RWPE1 (cell line): Measurements from ENCODE around the gene HUS1B.

Experiments used
- CTCF ChIA-PET: fragments of 350-600 bp; sonication (Branson Sonifier 250); formaldehyde crosslinking; extraction: SDS; loops from one replicate; lab custom pipeline; 2021; lab: Yijun Ruan, JAX
- POLR2A ChIA-PET: fragments of 400-600 bp; formaldehyde crosslinking; extraction: SDS; loops from one replicate; lab custom pipeline; 2020; ENCODE audit warnings: antibody characterized with exemption; ENCODE audit not compliant: low non-redundant PET; lab: Yijun Ruan, JAX
- DNase-seq: peaks from one replicate; pipeline ENCODE4 v3.0.0; 2012; ENCODE audit warnings: low spot score
- H3K27ac ChIP-seq: fragments of 450-650 bp; 2 replicates; pipeline ENCODE4 v1.5.1; 2017
- TF ChIP-seq, protein P1 (sequence below): fragments of 450-650 bp; conservative IDR thresholded peaks from 2 replicates; pipeline ENCODE4 v1.5.1; 2017; ENCODE audit warnings: low read depth, mild to moderate bottlenecking

Gene HUS1B

DNA sequence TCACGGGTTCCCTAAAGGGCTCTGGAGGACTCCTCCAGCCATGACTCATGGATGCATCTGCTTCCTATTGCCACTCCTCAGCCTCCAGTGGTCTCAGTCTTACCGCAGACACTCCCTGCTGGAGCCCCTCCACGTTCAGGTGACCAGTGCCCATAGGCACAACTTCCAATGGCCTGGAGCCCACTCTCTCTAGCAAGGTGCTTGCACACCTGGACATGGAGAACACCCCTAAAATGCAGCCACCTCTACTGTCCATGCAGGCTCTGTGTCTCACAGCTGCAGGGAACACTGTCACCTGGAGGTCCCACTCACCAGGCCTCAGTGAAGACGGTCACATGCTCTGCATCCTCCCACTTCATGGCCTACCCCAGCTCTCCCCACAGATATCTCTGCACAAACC lies 36.0 kb downstream of the HUS1B start:
- DNase-seq, result no peak
- no peak overlapping the region for H3K27ac ChIP-seq
- TF ChIP-seq, protein P1, sequence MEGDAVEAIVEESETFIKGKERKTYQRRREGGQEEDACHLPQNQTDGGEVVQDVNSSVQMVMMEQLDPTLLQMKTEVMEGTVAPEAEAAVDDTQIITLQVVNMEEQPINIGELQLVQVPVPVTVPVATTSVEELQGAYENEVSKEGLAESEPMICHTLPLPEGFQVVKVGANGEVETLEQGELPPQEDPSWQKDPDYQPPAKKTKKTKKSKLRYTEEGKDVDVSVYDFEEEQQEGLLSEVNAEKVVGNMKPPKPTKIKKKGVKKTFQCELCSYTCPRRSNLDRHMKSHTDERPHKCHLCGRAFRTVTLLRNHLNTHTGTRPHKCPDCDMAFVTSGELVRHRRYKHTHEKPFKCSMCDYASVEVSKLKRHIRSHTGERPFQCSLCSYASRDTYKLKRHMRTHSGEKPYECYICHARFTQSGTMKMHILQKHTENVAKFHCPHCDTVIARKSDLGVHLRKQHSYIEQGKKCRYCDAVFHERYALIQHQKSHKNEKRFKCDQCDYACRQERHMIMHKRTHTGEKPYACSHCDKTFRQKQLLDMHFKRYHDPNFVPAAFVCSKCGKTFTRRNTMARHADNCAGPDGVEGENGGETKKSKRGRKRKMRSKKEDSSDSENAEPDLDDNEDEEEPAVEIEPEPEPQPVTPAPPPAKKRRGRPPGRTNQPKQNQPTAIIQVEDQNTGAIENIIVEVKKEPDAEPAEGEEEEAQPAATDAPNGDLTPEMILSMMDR, result no peak
- ChIA-PET CTCF (no interaction called here), POLR2A (no interaction called here)

DNA sequence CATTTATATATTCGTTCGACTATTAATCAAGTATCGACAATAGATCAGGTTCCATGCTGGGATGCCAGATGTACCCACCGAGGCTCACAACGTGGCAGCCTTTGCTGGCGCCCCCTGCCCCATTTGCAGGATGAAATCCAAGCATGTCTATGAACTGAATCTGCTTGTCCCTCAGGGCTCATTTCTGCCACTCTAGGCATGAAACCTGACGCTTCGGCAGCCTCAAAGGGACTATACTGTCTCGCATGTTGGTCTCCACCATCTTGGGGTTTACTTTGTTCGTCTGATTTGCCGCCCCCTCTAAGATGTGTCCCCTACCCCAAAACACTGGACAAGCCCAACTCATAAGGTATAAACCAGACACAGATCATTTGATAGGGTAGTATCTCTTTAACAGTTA lies 36.7 kb downstream of the HUS1B start:
- no peak overlapping the region for H3K27ac ChIP-seq
- CTCF ChIA-PET, result no interaction called here
- POLR2A ChIA-PET, result no interaction called here
- TF ChIP-seq, protein P1, result no peak
- no peak for DNase-seq

DNA sequence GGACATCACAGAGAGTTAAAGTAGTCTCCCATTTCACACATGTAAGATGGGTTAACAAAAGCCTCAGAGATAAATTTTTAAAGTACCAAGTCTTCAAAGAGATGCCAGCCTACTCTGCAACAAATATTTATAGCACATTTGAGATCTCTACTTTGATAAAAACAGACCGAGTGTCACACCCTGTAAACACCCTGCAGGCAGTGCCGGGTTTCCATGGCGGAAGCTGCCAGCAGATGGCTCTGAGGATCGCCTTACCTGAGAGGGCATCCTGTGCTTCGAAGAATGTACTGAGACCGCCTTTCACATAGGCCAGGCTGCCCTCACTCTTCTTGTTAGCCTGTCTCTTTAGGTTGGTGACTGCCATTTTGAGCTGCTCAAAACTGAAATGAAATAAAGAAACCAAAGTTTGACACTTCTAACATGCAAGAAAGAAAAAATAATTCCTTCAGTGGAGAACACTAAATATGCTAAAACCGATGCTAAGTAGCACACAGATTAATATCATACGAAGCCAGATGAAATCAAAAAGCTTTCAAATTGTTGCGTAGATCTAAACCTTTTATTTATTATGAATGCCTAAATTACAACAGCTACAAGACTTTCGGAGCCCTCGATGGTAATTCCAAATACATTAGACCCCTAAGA lies 39.3 kb downstream of the HUS1B start:
- POLR2A ChIA-PET, result no interaction called here
- DNase-seq, result peak; percentile 17
- TF ChIP-seq, protein P1, result no peak
- no peak overlapping the region for H3K27ac ChIP-seq
- CTCF ChIA-PET, result interaction anchor here (0.5 to 1.0 kb wide), 8 partner anchors 25 to 1341 kb away, joined by 3 to 6 read pairs (median 3); no protein-coding TSS in a partner anchor

DNA sequence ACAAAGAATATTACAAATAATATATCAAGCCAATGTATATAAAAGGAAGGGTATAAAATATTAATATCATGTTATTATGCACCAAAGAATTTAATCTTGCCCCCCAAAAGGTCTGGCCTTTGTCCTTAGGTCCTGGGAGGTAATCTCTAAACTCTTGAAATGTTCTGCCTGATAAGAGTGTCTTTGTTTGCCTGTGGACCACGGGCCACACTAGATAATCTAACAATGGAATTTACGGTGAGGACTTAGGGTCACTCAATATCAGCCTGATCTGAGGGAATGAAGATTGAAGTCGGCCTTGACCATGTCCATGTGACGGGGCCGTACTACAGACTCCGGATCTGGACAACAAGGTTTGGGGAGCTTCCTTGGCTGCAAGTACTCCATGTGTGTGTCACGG lies 42.9 kb downstream of the HUS1B start:
- TF ChIP-seq, protein P1, result no peak
- CTCF ChIA-PET, result no interaction called here
- no peak for DNase-seq
- POLR2A ChIA-PET, result no interaction called here
- H3K27ac ChIP-seq, result no peak overlapping the region

DNA sequence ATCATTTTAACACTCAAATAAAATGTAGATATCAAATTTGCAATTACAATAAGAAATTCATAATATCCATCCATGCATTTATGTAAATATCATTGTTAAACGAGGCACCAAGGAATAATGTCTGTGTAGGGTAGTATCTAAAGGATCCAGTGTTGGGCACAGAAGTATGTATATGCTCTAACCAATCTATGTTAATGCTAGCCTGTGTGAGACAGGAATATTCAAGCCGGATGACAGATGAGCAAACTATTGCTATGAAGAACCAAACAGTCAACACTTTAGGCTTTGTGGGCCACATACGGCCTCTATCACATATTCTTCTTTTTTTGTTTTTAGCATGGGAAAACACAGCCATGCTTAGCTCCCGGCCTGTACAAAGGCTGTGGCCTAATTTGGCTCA lies 45.0 kb downstream of the HUS1B start:
- no peak for DNase-seq
- ChIA-PET CTCF (no interaction called here), POLR2A (no interaction called here)
- TF ChIP-seq, protein P1, result no peak
- no peak overlapping the region for H3K27ac ChIP-seq

DNA sequence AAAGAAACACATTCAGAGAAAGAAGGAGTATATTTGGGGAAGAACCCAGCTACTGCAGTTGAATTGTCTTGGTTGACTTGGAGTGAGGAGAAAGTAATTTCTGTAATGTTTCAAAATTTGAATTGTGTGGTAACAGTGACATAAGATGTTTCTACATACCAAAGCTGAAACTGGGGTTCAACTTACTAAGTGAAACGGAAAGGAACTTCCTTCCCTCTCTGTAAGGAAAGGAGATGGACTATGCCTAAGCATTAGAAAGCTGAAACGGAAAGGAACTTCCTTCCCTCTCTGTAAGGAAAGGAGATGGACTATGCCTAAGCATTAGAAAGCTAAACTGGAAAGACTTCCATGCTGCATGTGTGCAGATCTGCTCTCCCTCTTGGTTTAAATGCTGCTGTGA lies 46.0 kb downstream of the HUS1B start:
- no peak overlapping the region for H3K27ac ChIP-seq
- DNase-seq, result no peak
- TF ChIP-seq, protein P1, result no peak
- POLR2A ChIA-PET, result no interaction called here
- CTCF ChIA-PET, result interaction anchor here (1.1 kb wide), 1 partner anchor 18 kb away, joined by 3 read pairs; no protein-coding TSS in a partner anchor
